ACC112 (cell line): ENCODE measurements around the gene KRTAP29-1.

Source experiments
- H2AFZ ChIP-seq: fragments of 200-600 bp; sonication (generic); one replicate; pipeline ENCODE4 v1.6.0; 2017; ENCODE audit warnings: antibody characterized with exemption, low read length; ENCODE audit not compliant: unreplicated experiment
- H3K27ac ChIP-seq: fragments of 200-600 bp; sonication (generic); 2 replicates; pipeline ENCODE4 v1.5.1; 2014; ENCODE audit warnings: low read depth, mild to moderate bottlenecking, antibody characterized with exemption, low read length, moderate library complexity
- H3K27me3 ChIP-seq: fragments of 200-600 bp; sonication (generic); 2 replicates; pipeline ENCODE4 v1.6.1; 2014; ENCODE audit warnings: mild to moderate bottlenecking, antibody characterized with exemption, low read length, moderate library complexity, mixed read lengths; ENCODE audit not compliant: insufficient read depth
- H3K36me3 ChIP-seq: fragments of 200-600 bp; sonication (generic); 2 replicates; pipeline ENCODE4 v1.6.1; 2016; ENCODE audit warnings: mild to moderate bottlenecking, antibody characterized with exemption, low read length, moderate library complexity, mixed read lengths; ENCODE audit not compliant: insufficient read depth
- H3K4me1 ChIP-seq: fragments of 200-600 bp; sonication (generic); one replicate; pipeline ENCODE4 v1.6.1; 2016; ENCODE audit warnings: low read length, mixed read lengths; ENCODE audit not compliant: insufficient read depth, unreplicated experiment, control insufficient read depth
- H3K4me3 ChIP-seq: fragments of 200-600 bp; sonication (generic); 2 replicates; pipeline ENCODE4 v1.5.1; 2014; ENCODE audit warnings: mild to moderate bottlenecking, low read depth, low read length
- H3K79me2 ChIP-seq: fragments of 200-600 bp; sonication (generic); one replicate; pipeline ENCODE4 v1.6.0; 2016; ENCODE audit warnings: low read length; ENCODE audit not compliant: control insufficient read depth, unreplicated experiment, insufficient read depth

Gene KRTAP29-1

DNA sequence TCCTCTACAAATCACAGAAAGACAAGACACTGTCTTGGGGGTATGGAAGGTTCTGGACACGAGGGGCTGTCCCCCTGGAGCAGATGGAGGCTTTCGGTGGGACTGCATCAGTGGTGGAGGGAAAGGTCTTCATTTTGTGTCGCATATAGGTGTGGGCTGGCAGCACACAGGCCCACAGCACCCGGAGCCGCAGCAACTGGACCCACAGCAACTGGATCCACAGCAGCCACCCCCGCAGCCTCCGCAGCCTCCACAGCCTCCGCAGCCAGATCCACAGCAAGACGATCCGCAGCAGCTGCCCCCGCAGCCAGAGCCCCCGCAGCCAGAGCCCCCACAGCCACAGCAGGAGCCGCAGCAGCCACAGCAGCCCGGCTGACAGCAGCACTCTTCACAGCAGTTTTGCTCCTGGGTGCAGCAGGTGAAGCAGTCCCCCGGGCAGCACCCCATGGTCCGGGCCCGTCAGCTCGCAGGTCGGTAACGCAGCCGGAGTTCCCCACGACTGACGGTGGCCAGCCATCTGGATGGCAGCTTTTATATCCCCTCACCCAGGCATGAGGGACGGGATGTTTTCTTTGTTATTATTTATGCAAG is 12.6 kb upstream of the KRTAP29-1 start, which contains the start of gene KRTAP17-1:
Gene KRTAP17-1, minus strand, starts transcription at position 507 of the 591 bp plus-strand sequence. Its CDS starts 60 bp downstream, at position 447.
- Histone ChIP-seq H3K79me2 (no peaks in the 10 kb centered on the region), H3K36me3 (no peaks in the 10 kb centered on the region), H3K4me1 (no peaks in the 10 kb centered on the region), H3K27me3 (no peaks in the 10 kb centered on the region), H3K27ac (no peak within 1 kb of the TSS), H3K4me3 (no peak within 1 kb of the TSS), H2AFZ (no peak within 1 kb of the TSS)

DNA sequence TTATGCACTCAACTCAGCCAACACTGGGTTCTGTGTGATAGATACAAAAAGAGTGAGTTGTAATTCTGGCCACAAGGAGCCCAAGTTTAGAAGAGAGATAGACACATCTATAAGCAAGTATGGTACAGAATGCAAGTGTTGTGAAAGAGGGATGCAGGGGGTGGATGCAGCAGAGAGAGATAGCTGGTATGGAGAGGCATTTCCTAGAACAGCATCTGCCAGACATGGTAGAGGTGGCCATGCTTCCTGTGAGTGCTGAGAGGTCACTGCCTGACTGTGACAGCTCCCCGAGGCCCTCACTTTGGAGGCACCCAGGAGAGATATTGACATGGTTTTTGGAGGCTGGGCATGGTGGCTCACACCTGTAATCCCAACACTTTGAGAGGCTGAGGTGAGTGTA is 8.5 kb upstream of the KRTAP29-1 start:
- Histone ChIP-seq H3K4me3 (no peak overlapping the region), H2AFZ (no peak overlapping the region), H3K27me3 (no peaks in the 10 kb centered on the region), H3K27ac (no peak overlapping the region), H3K4me1 (no peaks in the 10 kb centered on the region), H3K79me2 (no peaks in the 10 kb centered on the region), H3K36me3 (no peaks in the 10 kb centered on the region)

DNA sequence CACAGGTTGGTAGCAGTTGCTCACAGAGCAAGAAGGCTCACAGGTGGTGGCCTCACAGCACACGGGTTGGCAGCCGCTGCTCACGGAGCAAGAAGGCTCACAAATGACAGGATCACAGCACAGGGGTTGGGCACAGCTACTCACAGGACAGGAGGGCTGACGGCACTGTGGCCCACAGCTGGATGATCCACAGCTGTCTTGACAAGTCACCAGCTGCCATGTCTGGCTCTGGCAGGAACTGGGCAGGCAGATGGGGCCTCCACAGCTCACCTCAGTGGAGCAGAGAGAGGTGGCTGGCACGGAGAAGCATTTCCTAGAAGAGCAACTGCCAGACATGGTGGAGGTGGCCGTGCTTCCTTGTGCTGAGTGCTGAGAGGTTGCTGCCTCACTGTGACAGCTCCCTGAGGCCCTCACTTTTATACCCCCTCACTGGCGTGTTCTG is 6.3 kb upstream of the KRTAP29-1 start, which contains the start of gene KRTAP16-1:
Gene KRTAP16-1, minus strand, starts transcription at position 392 of the 442 bp plus-strand sequence. Its CDS starts 56 bp downstream, at position 336.
- no peaks in the 10 kb centered on the region for H3K4me1 ChIP-seq
- H3K27me3 ChIP-seq: no peaks in the 10 kb centered on the region
- no peaks in the 10 kb centered on the region for H3K79me2 ChIP-seq
- H3K36me3 ChIP-seq: no peaks in the 10 kb centered on the region
- no peak within 1 kb of the TSS for H3K4me3 ChIP-seq
- H3K27ac ChIP-seq: no peak within 1 kb of the TSS
- H2AFZ ChIP-seq: no peak within 1 kb of the TSS

DNA sequence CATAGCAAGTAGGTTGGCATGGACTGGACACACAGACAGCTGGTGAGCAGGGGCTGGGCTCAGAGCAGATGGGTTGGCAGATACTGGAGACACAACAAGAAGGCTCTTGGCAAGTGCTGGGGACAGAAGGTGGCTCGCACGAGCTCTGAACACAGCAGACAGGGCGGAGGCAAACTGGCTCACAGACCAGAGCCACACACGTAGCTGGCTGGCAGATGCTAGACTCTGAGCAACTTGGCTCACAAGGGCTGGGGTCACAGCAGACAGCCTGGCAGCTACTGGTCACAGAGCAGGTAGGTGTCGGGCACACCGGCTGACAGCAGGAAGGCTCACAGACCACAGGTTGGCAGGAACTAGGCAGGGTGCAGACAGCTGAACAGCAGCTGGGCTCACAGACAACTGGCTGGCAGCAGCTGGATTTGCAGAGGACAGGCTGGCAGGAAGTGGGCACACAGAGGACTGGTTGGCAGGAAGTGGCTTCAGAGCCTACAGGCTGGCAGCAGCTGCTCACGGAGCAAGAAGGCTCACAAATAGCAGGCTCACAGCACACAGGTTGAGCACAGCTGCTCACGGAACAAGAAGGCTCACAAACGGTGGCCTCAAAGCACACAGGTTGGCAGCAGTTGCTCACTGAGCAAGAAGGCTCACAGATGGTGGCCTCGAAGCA is 5.7 kb upstream of the KRTAP29-1 start:
- Histone ChIP-seq H3K4me1 (no peaks in the 10 kb centered on the region), H3K79me2 (no peaks in the 10 kb centered on the region), H2AFZ (no peak overlapping the region), H3K27ac (no peak overlapping the region), H3K4me3 (no peak overlapping the region), H3K36me3 (no peaks in the 10 kb centered on the region), H3K27me3 (no peaks in the 10 kb centered on the region)

DNA sequence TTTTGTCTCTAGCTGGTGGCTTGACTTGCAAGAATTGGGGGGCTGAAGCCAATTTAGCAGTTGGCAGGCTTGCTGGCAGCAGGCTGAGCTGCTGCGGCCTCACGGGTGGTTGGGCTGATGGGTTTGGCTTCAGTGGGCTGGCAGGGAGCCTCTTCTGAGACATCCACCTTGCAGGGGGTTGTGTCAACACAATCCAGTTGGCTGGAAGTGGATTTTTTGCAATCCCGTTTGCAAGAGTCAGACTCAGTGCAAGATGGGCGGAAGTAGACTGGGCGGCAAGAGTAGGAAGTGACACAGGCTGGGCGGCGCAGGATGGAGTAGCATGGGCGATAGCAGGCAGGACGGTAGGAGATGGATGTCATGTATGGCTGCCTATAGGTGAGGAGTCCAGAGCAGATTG is 5.0 kb upstream of the KRTAP29-1 start:
- Histone ChIP-seq H3K36me3 (no peaks in the 10 kb centered on the region), H3K4me3 (no peak overlapping the region), H2AFZ (no peak overlapping the region), H3K27me3 (no peaks in the 10 kb centered on the region), H3K79me2 (no peaks in the 10 kb centered on the region), H3K4me1 (no peaks in the 10 kb centered on the region), H3K27ac (no peak overlapping the region)

DNA sequence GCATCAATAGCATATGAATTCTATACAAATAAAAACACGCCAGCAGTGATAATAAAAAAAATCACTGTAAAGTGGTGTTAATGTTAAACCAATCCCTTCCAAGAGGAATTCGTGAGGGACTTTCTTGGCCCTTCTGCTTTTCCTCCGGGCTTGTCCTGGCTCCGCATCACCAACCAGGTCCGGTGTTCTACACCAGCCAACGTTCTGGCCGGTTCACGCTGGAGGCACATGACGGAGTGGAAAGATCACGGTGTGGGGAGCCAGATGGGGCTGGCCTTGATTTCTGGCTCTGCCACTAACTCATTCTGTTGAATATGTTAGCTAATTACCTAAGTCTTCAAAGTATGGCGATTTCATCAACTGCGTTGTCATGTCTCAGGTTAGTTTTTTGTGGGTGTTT is 1.4 kb upstream of the KRTAP29-1 start:
- H3K4me3 ChIP-seq: no peak overlapping the region
- no peak overlapping the region for H3K27ac ChIP-seq
- H3K79me2 ChIP-seq: no peaks in the 10 kb centered on the region
- no peaks in the 10 kb centered on the region for H3K27me3 ChIP-seq
- no peaks in the 10 kb centered on the region for H3K4me1 ChIP-seq
- H3K36me3 ChIP-seq: no peaks in the 10 kb centered on the region
- H2AFZ ChIP-seq: no peak overlapping the region

DNA sequence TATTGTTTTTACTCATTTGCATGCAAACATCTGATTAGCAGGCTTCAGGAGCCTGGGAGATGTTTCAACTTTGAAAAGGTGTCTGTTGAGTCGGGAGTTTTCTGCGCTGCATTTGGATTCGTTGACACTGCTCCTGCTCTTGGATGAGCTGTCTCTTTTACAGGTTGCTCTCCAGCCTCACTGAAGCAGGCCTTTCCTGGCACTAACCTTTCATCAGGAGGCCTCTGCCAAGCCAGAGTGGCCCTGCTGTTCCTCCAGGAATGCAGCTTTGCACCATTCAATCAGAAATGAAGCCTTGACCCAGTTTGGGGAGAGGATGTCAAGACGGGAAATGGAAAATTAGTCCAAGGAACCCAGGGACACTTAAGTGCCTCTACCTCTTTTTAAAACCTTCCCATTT is 330 bp upstream of the KRTAP29-1 start:
- no peaks in the 10 kb centered on the region for H3K4me1 ChIP-seq
- H3K27ac ChIP-seq: no peak overlapping the region
- no peaks in the 10 kb centered on the region for H3K79me2 ChIP-seq
- no peak overlapping the region for H2AFZ ChIP-seq
- H3K36me3 ChIP-seq: no peaks in the 10 kb centered on the region
- no peaks in the 10 kb centered on the region for H3K27me3 ChIP-seq
- no peak overlapping the region for H3K4me3 ChIP-seq

DNA sequence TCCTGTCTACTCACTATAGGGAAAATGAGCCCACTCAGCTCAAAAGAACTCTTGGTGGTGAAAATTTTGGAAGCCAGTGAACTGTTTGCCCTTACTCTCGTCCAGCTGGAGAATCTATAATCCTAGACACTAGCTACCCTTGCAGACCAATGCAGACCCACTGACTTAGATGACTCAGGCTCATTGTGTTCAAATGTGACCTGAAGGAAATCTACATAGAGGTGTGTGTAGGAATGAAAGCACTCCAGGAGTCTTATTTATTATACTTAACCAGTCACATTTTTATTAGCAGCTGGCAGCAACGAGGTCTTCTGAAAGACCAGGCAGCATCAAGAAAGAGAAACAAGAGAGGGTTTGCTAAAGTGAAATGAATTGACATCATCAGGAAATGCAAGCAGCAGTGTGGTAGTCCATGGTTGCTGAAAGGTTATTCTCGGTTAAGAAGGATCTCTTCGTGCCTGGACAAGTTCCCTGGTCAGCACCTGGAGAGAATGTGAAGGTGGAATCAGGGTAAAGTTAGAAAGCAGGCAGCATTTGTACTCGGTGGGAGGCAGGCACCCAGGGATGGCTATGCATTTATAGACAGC is 1.4 kb downstream of the KRTAP29-1 start:
- Histone ChIP-seq H3K27me3 (no peaks in the 10 kb centered on the region), H3K79me2 (no peaks in the 10 kb centered on the region), H3K27ac (no peak overlapping the region), H3K36me3 (no peaks in the 10 kb centered on the region), H2AFZ (no peak overlapping the region), H3K4me3 (no peak overlapping the region), H3K4me1 (no peaks in the 10 kb centered on the region)

DNA sequence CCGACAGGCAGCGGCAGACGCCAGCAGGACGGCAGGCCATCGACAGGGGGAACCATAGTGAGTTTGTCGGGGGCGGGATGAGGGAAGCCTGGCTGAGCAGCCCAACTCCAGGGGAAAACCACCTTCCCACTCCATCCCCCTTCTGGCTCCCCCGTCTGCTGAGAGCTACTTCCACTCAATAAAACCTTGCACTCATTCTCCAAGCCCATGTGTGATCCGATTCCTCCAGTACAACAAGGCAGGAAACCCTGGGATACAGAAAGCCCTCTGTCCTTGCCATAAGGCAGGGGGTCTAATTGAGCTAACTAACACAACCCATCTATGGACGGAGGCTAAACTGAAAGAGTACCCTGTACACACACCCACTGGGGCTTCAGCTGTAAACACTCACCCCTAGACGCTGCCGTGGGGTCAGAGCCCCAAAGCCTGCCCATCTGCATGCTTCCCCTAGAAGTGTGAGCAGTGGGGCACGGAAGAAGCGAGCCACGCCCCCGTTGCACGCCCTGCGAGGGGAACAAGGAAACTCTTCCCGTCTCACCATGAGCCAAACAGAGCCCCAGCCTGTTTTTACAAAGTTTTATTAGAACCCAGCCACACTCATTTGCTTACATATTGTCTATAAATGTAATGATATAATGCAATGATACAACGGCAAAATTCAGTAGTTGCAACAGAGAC is 4.1 kb downstream of the KRTAP29-1 start:
- H3K79me2 ChIP-seq: no peaks in the 10 kb centered on the region
- H3K27me3 ChIP-seq: no peaks in the 10 kb centered on the region
- no peak overlapping the region for H2AFZ ChIP-seq
- no peak overlapping the region for H3K27ac ChIP-seq
- no peaks in the 10 kb centered on the region for H3K36me3 ChIP-seq
- no peaks in the 10 kb centered on the region for H3K4me1 ChIP-seq
- no peak overlapping the region for H3K4me3 ChIP-seq

DNA sequence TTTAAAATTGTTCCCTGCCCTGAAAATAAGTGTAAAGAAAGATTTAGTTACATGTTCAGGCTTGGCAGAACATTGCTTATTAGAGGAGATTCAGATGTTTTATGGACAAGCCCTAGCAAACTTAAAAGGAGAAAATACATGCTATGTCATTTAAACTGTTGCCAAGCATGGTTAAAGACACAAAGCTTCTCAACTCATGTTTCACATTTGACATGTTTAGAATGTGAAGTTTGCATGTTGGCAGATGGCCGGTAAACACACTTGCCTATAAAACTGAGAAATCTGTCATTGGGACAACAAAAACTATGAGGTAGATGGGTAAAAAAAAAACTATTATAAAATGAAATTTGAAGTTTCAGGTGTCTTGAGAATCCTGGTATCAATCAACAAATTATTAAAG is 5.8 kb downstream of the KRTAP29-1 start:
- Histone ChIP-seq H3K4me1 (no peaks in the 10 kb centered on the region), H3K36me3 (no peaks in the 10 kb centered on the region), H3K79me2 (no peaks in the 10 kb centered on the region), H2AFZ (no peak overlapping the region), H3K4me3 (no peak overlapping the region), H3K27me3 (no peaks in the 10 kb centered on the region), H3K27ac (no peak overlapping the region)
